ENCODE results near the gene CACNB1. TPM values are rescaled to one million over a fixed set of nuclear protein-coding genes. Genes with fewer than 3 reads are reported as not detected.

The CACNB1 gene
- polyA plus RNA-seq, 1 of the 3 experiments (the other 2 are of a cell fraction) = 7.4 TPM

DNA sequence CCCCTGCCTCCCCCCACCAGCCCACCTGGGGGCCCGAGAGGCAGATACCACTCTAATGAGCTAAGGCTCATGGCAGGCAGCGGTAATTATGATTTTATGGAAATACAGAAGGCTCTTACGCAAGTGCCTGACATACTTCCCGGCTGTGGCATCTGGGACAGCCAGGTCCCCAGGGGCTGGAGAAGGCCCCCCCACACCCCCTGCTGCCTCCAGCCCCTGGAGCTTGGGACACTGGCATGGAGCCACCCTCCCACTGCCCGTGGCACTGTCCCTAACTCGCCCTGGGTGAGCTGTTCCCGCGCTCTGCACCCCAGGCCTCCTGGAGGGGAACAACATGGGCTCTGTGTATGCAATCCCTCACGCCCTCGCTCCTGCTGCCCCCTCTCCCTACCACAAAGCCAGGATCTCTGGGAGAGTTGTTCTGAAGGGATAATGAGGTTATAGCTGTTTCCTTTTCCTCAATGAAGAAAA is 33.7 kb upstream of the CACNB1 start:
- peak; percentile 71 for DNase-seq
- no peak overlapping the region for H2AFZ ChIP-seq (ENCODE audit: low read depth)
- no peak overlapping the region; a peak in 1 of 4 replicates for H3K27ac ChIP-seq (ENCODE audit: low read depth in 2 of 2, low read length in 1 of 2)
- H3K4me3 ChIP-seq (ENCODE audit: low read depth in 2 of 2, low read length in 1 of 2) = no peak overlapping the region
- no peak overlapping the region for H3K9ac ChIP-seq
- H3K36me3 ChIP-seq (replicated peaks in 1 of 2; ENCODE audit: control insufficient read depth in 1 of 2, insufficient read depth in 2 of 2, low read length in 1 of 2) = no peaks in the 10 kb centered on the region
- POLR2A ChIA-PET = interaction anchor here (2.4 to 2.9 kb wide), 2 partner anchors 25 to 31 kb away, joined by 11 read pairs; partner anchors contain the start of gene RPL19
- no peaks in the 10 kb centered on the region for H3K27me3 ChIP-seq (ENCODE audit: insufficient read depth)
- 54% methylated on average over 8 of the region's 10 CpGs for WGBS (ENCODE audit: low lambda C conversion rate)
- no peaks in the 10 kb centered on the region for H3F3A ChIP-seq (replicated peaks; ENCODE audit: insufficient read depth)
- H4K20me1 ChIP-seq (ENCODE audit: insufficient read depth) = no peaks in the 10 kb centered on the region
- no peaks in the 10 kb centered on the region for H3K9me2 ChIP-seq
- H3K79me2 ChIP-seq (ENCODE audit: insufficient read depth) = no peaks in the 10 kb centered on the region
- H3K4me2 ChIP-seq = 0 out of 2 replicates have a peak overlapping the region, but pooled peaks have one; percentile 0
- TF ChIP-seq POLR2AphosphoS5 (IDR thresholded peaks at IDR 0.05; ENCODE audit: low read depth, low read length) (no peak), FOXM1 (IDR thresholded peaks at IDR 0.05; ENCODE audit: low read depth) (no peak), FOSL2 (IDR thresholded peaks at IDR 0.05; ENCODE audit: borderline replicate concordance, low read depth) (no peak), CHD2 (IDR thresholded peaks at IDR 0.05; ENCODE audit: low read length, partially characterized antibody) (no peak), SMC3 (IDR thresholded peaks at IDR 0.05; ENCODE audit: low read depth, low read length) (no peak), NRF1 (IDR thresholded peaks at IDR 0.05; ENCODE audit: low read depth, low read length) (no peak), REST (IDR thresholded peaks at IDR 0.05; ENCODE audit: low read depth, low read length) (no peak), EZH2phosphoT487 (IDR thresholded peaks at IDR 0.05; ENCODE audit: borderline replicate concordance, low read depth) (no peak), ZBTB33 (IDR thresholded peaks at IDR 0.05; ENCODE audit: borderline replicate concordance, low read depth) (no peak), GATA2 (CRISPR knock-in tag; IDR thresholded peaks at IDR 0.05) (no peak), NFIC (IDR thresholded peaks at IDR 0.05; ENCODE audit: borderline replicate concordance) (no peak), MEF2A (IDR thresholded peaks at IDR 0.05; ENCODE audit: borderline replicate concordance, low read depth) (no peak)
- TF ChIP-seq, protein P1, sequence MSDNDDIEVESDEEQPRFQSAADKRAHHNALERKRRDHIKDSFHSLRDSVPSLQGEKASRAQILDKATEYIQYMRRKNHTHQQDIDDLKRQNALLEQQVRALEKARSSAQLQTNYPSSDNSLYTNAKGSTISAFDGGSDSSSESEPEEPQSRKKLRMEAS (IDR thresholded peaks at IDR 0.05; ENCODE audit: low read depth) = no peak
- CTCF ChIA-PET = interaction anchor here (0.6 to 22.6 kb wide), 17 partner anchors 8 to 391 kb away, joined by 3 to 781 read pairs (median 5); partner anchors contain the start of genes CACNB1 and RPL19
- H3K9me3 ChIP-seq = no peaks in the 10 kb centered on the region
- peaks cover 8 to 18% of the 10 kb centered on the region in 2 experiments; a peak in 2 of 4 replicates for H3K4me1 ChIP-seq (ENCODE audit: control insufficient read depth in 1 of 2, insufficient read depth in 2 of 2, low read depth in 1 of 2, low read length in 1 of 2)
